Panc1 (cell line): Measurements from ENCODE around the gene CLEC6A. TPM values are rescaled to one million over a fixed set of nuclear protein-coding genes. Genes with fewer than 3 reads are reported as not detected.

ENCODE experiments used
- ATAC-seq: fragments of 200-7000 bp; cut with Tn5 transposase; 2 replicates; pipeline ENCODE4 v1.9.1; 2020; ENCODE audit warnings: mild to moderate bottlenecking, moderate library complexity
- BruUV-seq: library from RNA; stranded (reverse); fragments of 400-500 nt; replicated peaks from 2 replicates; lab custom pipeline; 2021; lab: Mats Ljungman, UMichigan
- CTCF ChIA-PET: fragments of 300-600 bp; sonication (Branson Sonifier 250); formaldehyde crosslinking; loops from one replicate; lab custom pipeline; 2022; ENCODE audit warnings: antibody characterized with exemption; lab: Charles Lee
- POLR2A ChIA-PET: fragments of 300-600 bp; sonication (Branson Sonifier 250); formaldehyde crosslinking; loops from one replicate; lab custom pipeline; 2022; ENCODE audit warnings: antibody characterized with exemption; lab: Charles Lee
- DNase-seq: peaks from one replicate; pipeline ENCODE4 v3.0.0-alpha.2; 2010; ENCODE audit warnings: low read depth, low spot score
- H3K27ac ChIP-seq: 2 replicates; pipeline ENCODE4 v1.5.1; 2011; ENCODE audit warnings: mild to moderate bottlenecking, low read length, inconsistent platforms
- H3K27me3 ChIP-seq: fragments of 200-500 bp; sonication (Bioruptor generic); 2 replicates; pipeline ENCODE4 v1.6.0; 2014; ENCODE audit warnings: low read length, inconsistent platforms; ENCODE audit not compliant: control insufficient read depth, insufficient read depth
- H3K36me3 ChIP-seq: fragments of 200-500 bp; sonication (Bioruptor generic); 2 replicates; pipeline ENCODE4 v1.5.1; 2014; ENCODE audit warnings: inconsistent platforms, mild to moderate bottlenecking, low read length, moderate library complexity; ENCODE audit not compliant: control insufficient read depth, insufficient read depth
- H3K4me1 ChIP-seq: 2 replicates; pipeline ENCODE4 v1.5.1; 2011; ENCODE audit warnings: inconsistent platforms, mild to moderate bottlenecking, low read length, moderate library complexity; ENCODE audit not compliant: control insufficient read depth, insufficient read depth
- H3K4me3 ChIP-seq, 2 experiments: 2 replicates each; pipeline ENCODE4 v1.5.1; 2011 to 2012; ENCODE audit warnings: low read depth in 2 of 2, low read length in 2 of 2, mild to moderate bottlenecking in 2 of 2, inconsistent platforms in 1 of 2, moderate library complexity in 1 of 2
- H3K9me3 ChIP-seq: fragments of 200-500 bp; sonication (Bioruptor generic); 2 replicates; pipeline ENCODE4 v1.5.1; 2014; ENCODE audit warnings: low read depth, mild to moderate bottlenecking, inconsistent platforms, low read length, moderate library complexity; ENCODE audit not compliant: control insufficient read depth, insufficient read depth
- POLR2AphosphoS5 ChIP-seq: IDR thresholded peaks from 2 replicates; pipeline ENCODE4 v1.6.1; 2012; ENCODE audit warnings: mild to moderate bottlenecking, low read depth, low read length, moderate library complexity
- SIN3A ChIP-seq: IDR thresholded peaks from 2 replicates; pipeline ENCODE4 v1.6.1; 2012; ENCODE audit warnings: low read depth, mild to moderate bottlenecking, low read length, moderate library complexity, borderline replicate concordance; ENCODE audit not compliant: insufficient read depth
- TCF7L2 ChIP-seq: IDR thresholded peaks from 2 replicates; pipeline ENCODE4 v1.6.1; 2011; ENCODE audit warnings: mild to moderate bottlenecking, low read depth, low read length, inconsistent platforms
- in situ Hi-C: cut with HindIII; loops from 2 replicates; pipeline ENCODE4 v1.10.0; 2016; ENCODE audit warnings: low sequenced_read_pairs, low pct_unique_long_range_greater_than_20kb
- intact Hi-C: fragments of 100-400 bp; cut with micrococcal nuclease; formaldehyde crosslinking; loops from one replicate; pipeline ENCODE4 v1.10.0; 2022; ENCODE audit not compliant: unreplicated experiment
- total RNA-seq: library from RNA; stranded (reverse); gene quantifications from one replicate; pipeline ENCODE4 v1.2.1, GENCODE V29; 2021; ENCODE audit not compliant: unreplicated experiment
- TF ChIP-seq, protein P1 (sequence below), 2 experiments: IDR thresholded peaks; 2 replicates each; pipeline ENCODE4 v1.6.1; 2011 to 2012; ENCODE audit warnings: low read depth in 2 of 2, control low read depth in 1 of 2, low read length in 1 of 2, mild to moderate bottlenecking in 1 of 2, moderate library complexity in 1 of 2; ENCODE audit not compliant: insufficient read depth in 1 of 2
- TF ChIP-seq, protein P2 (sequence below): fragments of 450-650 bp; IDR thresholded peaks from 2 replicates; pipeline ENCODE4 v1.5.1; 2017; ENCODE audit warnings: mild to moderate bottlenecking

Gene CLEC6A
- total RNA-seq, 1 experiment from 2014 or later, result not detected

DNA sequence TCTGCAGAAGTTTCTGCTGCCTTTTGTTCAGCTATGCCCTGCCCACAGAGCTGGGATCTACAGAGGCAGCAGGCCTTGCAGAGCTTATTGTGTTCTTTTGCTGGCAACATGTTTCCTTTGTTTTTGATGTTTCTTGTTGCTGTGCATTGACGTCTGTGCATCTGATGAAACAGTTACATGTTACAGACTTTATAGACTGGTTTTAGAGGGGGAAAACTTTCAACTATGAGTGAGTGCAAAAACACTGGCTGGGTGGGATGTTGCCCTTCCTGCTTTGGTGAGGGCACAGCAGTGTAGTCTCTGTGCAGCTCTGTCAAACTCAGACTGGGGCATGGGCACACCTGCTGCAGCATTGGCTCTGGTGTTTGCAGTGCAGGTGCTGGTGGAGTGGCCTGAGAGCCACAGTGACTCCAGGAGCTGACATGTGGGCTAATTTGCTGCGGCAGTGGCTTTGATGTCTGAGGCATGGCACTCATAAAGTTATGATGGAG, 26.9 kb downstream of the CLEC6A start:
- ChIA-PET POLR2A (no interaction called here), CTCF (no interaction called here)
- intact Hi-C loops (no loop called here), in situ Hi-C loops (no loop called here)
- H3K27ac ChIP-seq, result no peak overlapping the region
- no peaks in the 10 kb centered on the region for H3K9me3 ChIP-seq
- DNase-seq (no peak), ATAC-seq (no peak)
- H3K27me3 ChIP-seq, result no peaks in the 10 kb centered on the region
- H3K4me1 ChIP-seq, result no peaks in the 10 kb centered on the region
- BruUV-seq, result no TSS peak
- H3K4me3 ChIP-seq, result no peak overlapping the region
- no peaks in the 10 kb centered on the region for H3K36me3 ChIP-seq
- TF ChIP-seq, protein P1, sequence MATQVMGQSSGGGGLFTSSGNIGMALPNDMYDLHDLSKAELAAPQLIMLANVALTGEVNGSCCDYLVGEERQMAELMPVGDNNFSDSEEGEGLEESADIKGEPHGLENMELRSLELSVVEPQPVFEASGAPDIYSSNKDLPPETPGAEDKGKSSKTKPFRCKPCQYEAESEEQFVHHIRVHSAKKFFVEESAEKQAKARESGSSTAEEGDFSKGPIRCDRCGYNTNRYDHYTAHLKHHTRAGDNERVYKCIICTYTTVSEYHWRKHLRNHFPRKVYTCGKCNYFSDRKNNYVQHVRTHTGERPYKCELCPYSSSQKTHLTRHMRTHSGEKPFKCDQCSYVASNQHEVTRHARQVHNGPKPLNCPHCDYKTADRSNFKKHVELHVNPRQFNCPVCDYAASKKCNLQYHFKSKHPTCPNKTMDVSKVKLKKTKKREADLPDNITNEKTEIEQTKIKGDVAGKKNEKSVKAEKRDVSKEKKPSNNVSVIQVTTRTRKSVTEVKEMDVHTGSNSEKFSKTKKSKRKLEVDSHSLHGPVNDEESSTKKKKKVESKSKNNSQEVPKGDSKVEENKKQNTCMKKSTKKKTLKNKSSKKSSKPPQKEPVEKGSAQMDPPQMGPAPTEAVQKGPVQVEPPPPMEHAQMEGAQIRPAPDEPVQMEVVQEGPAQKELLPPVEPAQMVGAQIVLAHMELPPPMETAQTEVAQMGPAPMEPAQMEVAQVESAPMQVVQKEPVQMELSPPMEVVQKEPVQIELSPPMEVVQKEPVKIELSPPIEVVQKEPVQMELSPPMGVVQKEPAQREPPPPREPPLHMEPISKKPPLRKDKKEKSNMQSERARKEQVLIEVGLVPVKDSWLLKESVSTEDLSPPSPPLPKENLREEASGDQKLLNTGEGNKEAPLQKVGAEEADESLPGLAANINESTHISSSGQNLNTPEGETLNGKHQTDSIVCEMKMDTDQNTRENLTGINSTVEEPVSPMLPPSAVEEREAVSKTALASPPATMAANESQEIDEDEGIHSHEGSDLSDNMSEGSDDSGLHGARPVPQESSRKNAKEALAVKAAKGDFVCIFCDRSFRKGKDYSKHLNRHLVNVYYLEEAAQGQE (IDR thresholded peaks at IDR 0.05; ENCODE audit: insufficient read depth in 1 of 2, low read depth in 2 of 2, low read length in 1 of 2), result no peak
- TF ChIP-seq, protein P2, sequence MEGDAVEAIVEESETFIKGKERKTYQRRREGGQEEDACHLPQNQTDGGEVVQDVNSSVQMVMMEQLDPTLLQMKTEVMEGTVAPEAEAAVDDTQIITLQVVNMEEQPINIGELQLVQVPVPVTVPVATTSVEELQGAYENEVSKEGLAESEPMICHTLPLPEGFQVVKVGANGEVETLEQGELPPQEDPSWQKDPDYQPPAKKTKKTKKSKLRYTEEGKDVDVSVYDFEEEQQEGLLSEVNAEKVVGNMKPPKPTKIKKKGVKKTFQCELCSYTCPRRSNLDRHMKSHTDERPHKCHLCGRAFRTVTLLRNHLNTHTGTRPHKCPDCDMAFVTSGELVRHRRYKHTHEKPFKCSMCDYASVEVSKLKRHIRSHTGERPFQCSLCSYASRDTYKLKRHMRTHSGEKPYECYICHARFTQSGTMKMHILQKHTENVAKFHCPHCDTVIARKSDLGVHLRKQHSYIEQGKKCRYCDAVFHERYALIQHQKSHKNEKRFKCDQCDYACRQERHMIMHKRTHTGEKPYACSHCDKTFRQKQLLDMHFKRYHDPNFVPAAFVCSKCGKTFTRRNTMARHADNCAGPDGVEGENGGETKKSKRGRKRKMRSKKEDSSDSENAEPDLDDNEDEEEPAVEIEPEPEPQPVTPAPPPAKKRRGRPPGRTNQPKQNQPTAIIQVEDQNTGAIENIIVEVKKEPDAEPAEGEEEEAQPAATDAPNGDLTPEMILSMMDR, result no peak
- TF ChIP-seq POLR2AphosphoS5, result no peak
- TF ChIP-seq SIN3A, result no peak
- TF ChIP-seq TCF7L2, result no peak

DNA sequence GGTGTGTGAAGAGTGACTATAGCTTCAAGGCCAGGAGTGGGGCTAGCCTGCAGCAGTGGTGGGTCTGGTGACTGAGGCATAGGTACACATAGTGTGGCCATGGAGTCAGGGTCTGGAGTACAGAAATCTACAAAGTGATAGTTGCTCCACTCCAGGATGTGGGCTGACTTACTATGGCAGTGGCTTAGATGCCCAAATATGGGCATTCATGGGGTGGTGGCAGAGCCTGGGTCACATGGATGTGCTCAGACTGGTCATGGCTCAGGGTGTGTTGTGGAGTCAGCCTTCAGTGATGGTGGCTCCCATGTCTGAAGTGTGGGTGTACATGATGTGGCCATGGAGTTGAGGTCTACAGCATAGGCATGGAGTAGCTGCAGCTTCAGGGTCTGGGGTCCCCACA, 27.3 kb downstream of the CLEC6A start:
- Histone ChIP-seq H3K9me3 (no peaks in the 10 kb centered on the region), H3K27me3 (no peaks in the 10 kb centered on the region), H3K4me1 (no peaks in the 10 kb centered on the region), H3K27ac (no peak overlapping the region), H3K4me3 (no peak overlapping the region), H3K36me3 (no peaks in the 10 kb centered on the region)
- in situ Hi-C loops (no loop called here), intact Hi-C loops (no loop called here)
- ChIA-PET POLR2A (no interaction called here), CTCF (no interaction called here)
- no peak for ATAC-seq
- no TSS peak for BruUV-seq
- TF ChIP-seq TCF7L2 (no peak), POLR2AphosphoS5 (no peak), SIN3A (no peak)
- TF ChIP-seq, protein P1 (IDR thresholded peaks at IDR 0.05; ENCODE audit: insufficient read depth in 1 of 2, low read depth in 2 of 2, low read length in 1 of 2), result no peak
- TF ChIP-seq, protein P2, result no peak
- no peak for DNase-seq
